Measurements from ENCODE around the gene KLHL8.

Gene KLHL8

GRCh38 chr4:87243426-87244053 lies 23.1 kb upstream of the KLHL8 start:
- Histone ChIP-seq H3K27ac (ENCODE audit: low read depth, low read length) (no peak overlapping the region), H3K4me3 (ENCODE audit: low read depth in 1 of 2, low read length in 2 of 2) (no peak overlapping the region), H3K9me3 (ENCODE audit: low read length) (peaks cover 6% of the 10 kb centered on the region), H3K36me3 (ENCODE audit: insufficient read depth, low read length) (no peaks in the 10 kb centered on the region), H3K9ac (ENCODE audit: low read length) (no peak overlapping the region), H3K4me1 (ENCODE audit: insufficient read depth, low read length) (peaks cover 8% of the 10 kb centered on the region), H3K27me3 (ENCODE audit: control insufficient read depth in 1 of 2, insufficient read depth in 2 of 2, low read length in 2 of 2) (no peaks in the 10 kb centered on the region)

GRCh38 chr4:87241336-87241735 lies 20.9 kb upstream of the KLHL8 start:
- H3K4me1 ChIP-seq (ENCODE audit: insufficient read depth, low read length), result peaks cover 8% of the 10 kb centered on the region
- no peaks in the 10 kb centered on the region for H3K36me3 ChIP-seq (ENCODE audit: insufficient read depth, low read length)
- no peaks in the 10 kb centered on the region for H3K27me3 ChIP-seq (ENCODE audit: control insufficient read depth in 1 of 2, insufficient read depth in 2 of 2, low read length in 2 of 2)
- H3K27ac ChIP-seq (ENCODE audit: low read depth, low read length), result no peak overlapping the region
- H3K9ac ChIP-seq (ENCODE audit: low read length), result no peak overlapping the region
- H3K9me3 ChIP-seq (ENCODE audit: low read length), result peaks cover 6% of the 10 kb centered on the region
- no peak overlapping the region for H3K4me3 ChIP-seq (ENCODE audit: low read depth in 1 of 2, low read length in 2 of 2)

GRCh38 chr4:87240341-87240740 lies 19.9 kb upstream of the KLHL8 start:
- Histone ChIP-seq H3K36me3 (ENCODE audit: insufficient read depth, low read length) (no peaks in the 10 kb centered on the region), H3K4me1 (ENCODE audit: insufficient read depth, low read length) (peaks cover 8% of the 10 kb centered on the region), H3K27me3 (ENCODE audit: control insufficient read depth in 1 of 2, insufficient read depth in 2 of 2, low read length in 2 of 2) (no peaks in the 10 kb centered on the region), H3K9me3 (ENCODE audit: low read length) (peaks cover 6% of the 10 kb centered on the region), H3K27ac (ENCODE audit: low read depth, low read length) (no peak overlapping the region), H3K4me3 (ENCODE audit: low read depth in 1 of 2, low read length in 2 of 2) (no peak overlapping the region), H3K9ac (ENCODE audit: low read length) (no peak overlapping the region)

- Histone ChIP-seq H3K36me3 (ENCODE audit: insufficient read depth, low read length) (no peaks in the 10 kb centered on the region), H3K27me3 (ENCODE audit: control insufficient read depth in 1 of 2, insufficient read depth in 2 of 2, low read length in 2 of 2) (no peaks in the 10 kb centered on the region), H3K27ac (ENCODE audit: low read depth, low read length) (no peak overlapping the region), H3K4me3 (ENCODE audit: low read depth in 1 of 2, low read length in 2 of 2) (no peak overlapping the region), H3K9me3 (ENCODE audit: low read length) (peaks cover 6% of the 10 kb centered on the region), H3K9ac (ENCODE audit: low read length) (no peak overlapping the region), H3K4me1 (ENCODE audit: insufficient read depth, low read length) (peaks cover 8% of the 10 kb centered on the region)
Measured at GRCh38 chr4:87239821-87240220, 19.4 kb upstream of the KLHL8 start.

GRCh38 chr4:87239194-87239593 lies 18.8 kb upstream of the KLHL8 start:
- Histone ChIP-seq H3K27ac (ENCODE audit: low read depth, low read length) (no peak overlapping the region), H3K9ac (ENCODE audit: low read length) (no peak overlapping the region), H3K4me1 (ENCODE audit: insufficient read depth, low read length) (peaks cover 8% of the 10 kb centered on the region), H3K9me3 (ENCODE audit: low read length) (peaks cover 6% of the 10 kb centered on the region), H3K36me3 (ENCODE audit: insufficient read depth, low read length) (no peaks in the 10 kb centered on the region), H3K4me3 (ENCODE audit: low read depth in 1 of 2, low read length in 2 of 2) (no peak overlapping the region), H3K27me3 (ENCODE audit: control insufficient read depth in 1 of 2, insufficient read depth in 2 of 2, low read length in 2 of 2) (no peaks in the 10 kb centered on the region)

- Histone ChIP-seq H3K9ac (ENCODE audit: low read length) (no peak overlapping the region), H3K27ac (ENCODE audit: low read depth, low read length) (no peak overlapping the region), H3K36me3 (ENCODE audit: insufficient read depth, low read length) (no peaks in the 10 kb centered on the region), H3K4me1 (ENCODE audit: insufficient read depth, low read length) (peaks cover 8% of the 10 kb centered on the region), H3K27me3 (ENCODE audit: control insufficient read depth in 1 of 2, insufficient read depth in 2 of 2, low read length in 2 of 2) (no peaks in the 10 kb centered on the region), H3K9me3 (ENCODE audit: low read length) (no peaks in the 10 kb centered on the region), H3K4me3 (ENCODE audit: low read depth in 1 of 2, low read length in 2 of 2) (no peak overlapping the region)
Measured at GRCh38 chr4:87236861-87237260, 16.4 kb upstream of the KLHL8 start.

- Histone ChIP-seq H3K4me3 (ENCODE audit: low read depth in 1 of 2, low read length in 2 of 2) (peak overlapping the region; percentile 58 to 63), H3K27me3 (ENCODE audit: control insufficient read depth in 1 of 2, insufficient read depth in 2 of 2, low read length in 2 of 2) (no peaks in the 10 kb centered on the region), H3K9me3 (ENCODE audit: low read length) (no peaks in the 10 kb centered on the region), H3K36me3 (ENCODE audit: insufficient read depth, low read length) (no peaks in the 10 kb centered on the region), H3K27ac (ENCODE audit: low read depth, low read length) (no peak overlapping the region), H3K9ac (ENCODE audit: low read length) (peak overlapping the region; percentile 46), H3K4me1 (ENCODE audit: insufficient read depth, low read length) (peaks cover 3% of the 10 kb centered on the region)
Measured at GRCh38 chr4:87235020-87235671, 14.7 kb upstream of the KLHL8 start.

GRCh38 chr4:87232216-87232615 lies 11.8 kb upstream of the KLHL8 start:
- Histone ChIP-seq H3K9me3 (ENCODE audit: low read length) (no peaks in the 10 kb centered on the region), H3K27ac (ENCODE audit: low read depth, low read length) (no peak overlapping the region), H3K4me1 (ENCODE audit: insufficient read depth, low read length) (no peaks in the 10 kb centered on the region), H3K36me3 (ENCODE audit: insufficient read depth, low read length) (no peaks in the 10 kb centered on the region), H3K27me3 (ENCODE audit: control insufficient read depth in 1 of 2, insufficient read depth in 2 of 2, low read length in 2 of 2) (no peaks in the 10 kb centered on the region), H3K9ac (ENCODE audit: low read length) (no peak overlapping the region), H3K4me3 (ENCODE audit: low read depth in 1 of 2, low read length in 2 of 2) (no peak overlapping the region)

- no peak overlapping the region for H3K27ac ChIP-seq (ENCODE audit: low read depth, low read length)
- no peaks in the 10 kb centered on the region for H3K27me3 ChIP-seq (ENCODE audit: control insufficient read depth in 1 of 2, insufficient read depth in 2 of 2, low read length in 2 of 2)
- no peak overlapping the region for H3K9ac ChIP-seq (ENCODE audit: low read length)
- H3K9me3 ChIP-seq (ENCODE audit: low read length), result no peaks in the 10 kb centered on the region
- no peak overlapping the region for H3K4me3 ChIP-seq (ENCODE audit: low read depth in 1 of 2, low read length in 2 of 2)
- H3K36me3 ChIP-seq (ENCODE audit: insufficient read depth, low read length), result no peaks in the 10 kb centered on the region
- no peaks in the 10 kb centered on the region for H3K4me1 ChIP-seq (ENCODE audit: insufficient read depth, low read length)
Measured at GRCh38 chr4:87230806-87231205, 10.4 kb upstream of the KLHL8 start.

- Histone ChIP-seq H3K9me3 (ENCODE audit: low read length) (no peaks in the 10 kb centered on the region), H3K4me3 (ENCODE audit: low read depth in 1 of 2, low read length in 2 of 2) (no peak overlapping the region), H3K9ac (ENCODE audit: low read length) (no peak overlapping the region), H3K27me3 (ENCODE audit: control insufficient read depth in 1 of 2, insufficient read depth in 2 of 2, low read length in 2 of 2) (no peaks in the 10 kb centered on the region), H3K27ac (ENCODE audit: low read depth, low read length) (no peak overlapping the region), H3K4me1 (ENCODE audit: insufficient read depth, low read length) (no peaks in the 10 kb centered on the region), H3K36me3 (ENCODE audit: insufficient read depth, low read length) (no peaks in the 10 kb centered on the region)
Measured at GRCh38 chr4:87229979-87230378, 9.6 kb upstream of the KLHL8 start.

GRCh38 chr4:87228262-87228860 lies 7.9 kb upstream of the KLHL8 start:
- H3K9me3 ChIP-seq (ENCODE audit: low read length), result no peaks in the 10 kb centered on the region
- no peak overlapping the region for H3K27ac ChIP-seq (ENCODE audit: low read depth, low read length)
- H3K36me3 ChIP-seq (ENCODE audit: insufficient read depth, low read length), result no peaks in the 10 kb centered on the region
- no peaks in the 10 kb centered on the region for H3K27me3 ChIP-seq (ENCODE audit: control insufficient read depth in 1 of 2, insufficient read depth in 2 of 2, low read length in 2 of 2)
- H3K9ac ChIP-seq (ENCODE audit: low read length), result no peak overlapping the region
- no peaks in the 10 kb centered on the region for H3K4me1 ChIP-seq (ENCODE audit: insufficient read depth, low read length)
- no peak overlapping the region for H3K4me3 ChIP-seq (ENCODE audit: low read depth in 1 of 2, low read length in 2 of 2)

GRCh38 chr4:87227751-87228151 lies 7.3 kb upstream of the KLHL8 start:
- no peaks in the 10 kb centered on the region for H3K4me1 ChIP-seq (ENCODE audit: insufficient read depth, low read length)
- H3K36me3 ChIP-seq (ENCODE audit: insufficient read depth, low read length), result no peaks in the 10 kb centered on the region
- no peak overlapping the region for H3K27ac ChIP-seq (ENCODE audit: low read depth, low read length)
- no peak overlapping the region for H3K9ac ChIP-seq (ENCODE audit: low read length)
- H3K4me3 ChIP-seq (ENCODE audit: low read depth in 1 of 2, low read length in 2 of 2), result no peak overlapping the region
- H3K27me3 ChIP-seq (ENCODE audit: control insufficient read depth in 1 of 2, insufficient read depth in 2 of 2, low read length in 2 of 2), result no peaks in the 10 kb centered on the region
- no peaks in the 10 kb centered on the region for H3K9me3 ChIP-seq (ENCODE audit: low read length)
